ENCODE measurements around the gene VWA5B1. TPM values are rescaled to one million over a fixed set of nuclear protein-coding genes. Genes with fewer than 3 reads are reported as not detected.

Gene VWA5B1
- total and polyA plus RNA-seq, 2 of the 8 experiments (the other 6 are each of a cell fraction or from before 2014, with no cell fraction given) = 0.54 to 2.3 TPM

DNA sequence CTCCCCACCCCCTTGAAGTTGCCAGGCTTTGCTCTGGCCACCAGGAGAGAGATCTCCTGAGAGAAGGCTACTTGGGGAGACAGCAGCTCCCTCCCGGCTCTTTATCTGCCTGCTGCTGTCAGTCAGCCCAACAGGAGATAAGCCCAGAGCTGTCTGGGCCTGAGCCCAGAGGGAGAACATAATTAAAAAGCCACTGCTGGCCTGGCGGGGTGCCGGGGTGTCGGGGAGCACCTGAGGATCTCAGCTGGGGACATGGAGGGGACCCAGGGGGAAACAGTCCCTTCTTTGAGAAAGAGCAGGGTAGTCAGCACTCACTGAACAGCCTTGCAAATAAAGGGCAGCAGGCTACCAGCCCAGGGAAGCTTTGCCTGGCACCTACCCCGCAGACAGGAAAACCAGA, 17.9 kb downstream of the VWA5B1 start:
- CTCF ChIA-PET (ENCODE audit: partially characterized antibody) = interaction anchor here (1.0 to 1.2 kb wide), 2 partner anchors 55 to 390 kb away, joined by 3 read pairs; no protein-coding TSS in a partner anchor
- no peak overlapping the region for H2BK120ac ChIP-seq (replicated peaks; ENCODE audit: low read depth, low read length)
- FAIRE-seq (no peak), DNase-seq (ENCODE audit: low read depth in 1 of 2, low spot score in 2 of 2) (no peak)
- no peak overlapping the region for H3K9ac ChIP-seq (replicated peaks in 1 of 4; ENCODE audit: extremely low read depth in 1 of 4, low read depth in 3 of 4, low read length in 3 of 4)
- no peak overlapping the region for H3K4me3 ChIP-seq (ENCODE audit: extremely low read depth in 1 of 4, insufficient read depth in 2 of 4, low read depth in 3 of 4, low read length in 4 of 4)
- no peaks in the 10 kb centered on the region for H3K79me1 ChIP-seq (ENCODE audit: low read depth, low read length)
- H3K23me2 ChIP-seq (ENCODE audit: low read depth, low read length) = no peaks in the 10 kb centered on the region
- no peak overlapping the region for H3K14ac ChIP-seq (ENCODE audit: insufficient read length)
- no peaks in the 10 kb centered on the region for H3K36me3 ChIP-seq (ENCODE audit: control insufficient read depth in 2 of 4, insufficient read depth in 4 of 4, low read length in 3 of 4)
- H2AFZ ChIP-seq (ENCODE audit: low read length) = no peak overlapping the region
- TF ChIP-seq, protein P1, sequence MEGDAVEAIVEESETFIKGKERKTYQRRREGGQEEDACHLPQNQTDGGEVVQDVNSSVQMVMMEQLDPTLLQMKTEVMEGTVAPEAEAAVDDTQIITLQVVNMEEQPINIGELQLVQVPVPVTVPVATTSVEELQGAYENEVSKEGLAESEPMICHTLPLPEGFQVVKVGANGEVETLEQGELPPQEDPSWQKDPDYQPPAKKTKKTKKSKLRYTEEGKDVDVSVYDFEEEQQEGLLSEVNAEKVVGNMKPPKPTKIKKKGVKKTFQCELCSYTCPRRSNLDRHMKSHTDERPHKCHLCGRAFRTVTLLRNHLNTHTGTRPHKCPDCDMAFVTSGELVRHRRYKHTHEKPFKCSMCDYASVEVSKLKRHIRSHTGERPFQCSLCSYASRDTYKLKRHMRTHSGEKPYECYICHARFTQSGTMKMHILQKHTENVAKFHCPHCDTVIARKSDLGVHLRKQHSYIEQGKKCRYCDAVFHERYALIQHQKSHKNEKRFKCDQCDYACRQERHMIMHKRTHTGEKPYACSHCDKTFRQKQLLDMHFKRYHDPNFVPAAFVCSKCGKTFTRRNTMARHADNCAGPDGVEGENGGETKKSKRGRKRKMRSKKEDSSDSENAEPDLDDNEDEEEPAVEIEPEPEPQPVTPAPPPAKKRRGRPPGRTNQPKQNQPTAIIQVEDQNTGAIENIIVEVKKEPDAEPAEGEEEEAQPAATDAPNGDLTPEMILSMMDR (IDR thresholded peaks at IDR 0.05; ENCODE audit: control extremely low read depth in 1 of 3, insufficient read depth in 1 of 3, low read depth in 1 of 3, low read length in 3 of 3) = no peak
- no peak for TF ChIP-seq JUN (IDR thresholded peaks at IDR 0.05; ENCODE audit: low read depth, low read length)
- H2BK12ac ChIP-seq (ENCODE audit: low read depth, low read length) = no peak overlapping the region
- no peak overlapping the region for H3K18ac ChIP-seq (ENCODE audit: extremely low read depth, low read length)
- POLR2A ChIA-PET (ENCODE audit: partially characterized antibody) = no interaction called here
- H3K4me2 ChIP-seq (ENCODE audit: insufficient read depth in 1 of 2, low read depth in 2 of 2, low read length in 2 of 2) = no peak overlapping the region
- 80% methylated on average over 5 of the region's 5 CpGs; no CpG with 5 or more reads in 1 of the 2 experiments for WGBS, 2 experiments (ENCODE audit: extremely low coverage in 1 of 2, insufficient coverage in 1 of 2, insufficient read length in 1 of 2, insufficient replicate concordance in 2 of 2, low coverage in 1 of 2, low lambda C conversion rate in 2 of 2, missing lambda C conversion rate in 1 of 2)
- H3K9me3 ChIP-seq (ENCODE audit: insufficient read depth in 2 of 2, low read depth in 1 of 2, low read length in 1 of 2) = no peaks in the 10 kb centered on the region
- H3K4ac ChIP-seq (replicated peaks; ENCODE audit: insufficient read length, low read depth, low read length) = no peak overlapping the region
- no peak overlapping the region for H3K27ac ChIP-seq (ENCODE audit: low read depth, low read length)
- H4K8ac ChIP-seq (ENCODE audit: extremely low read depth, insufficient read depth, low read length) = no peak overlapping the region
- no peak overlapping the region for H4K5ac ChIP-seq (ENCODE audit: insufficient read length, low read depth, low read length)
- no peak overlapping the region for H3K56ac ChIP-seq (replicated peaks; ENCODE audit: insufficient read length, low read depth, low read length)
- H3K23ac ChIP-seq (ENCODE audit: insufficient read length) = no peak overlapping the region
- no peak overlapping the region for H2BK15ac ChIP-seq (ENCODE audit: low read length)
- no peak overlapping the region for H4K91ac ChIP-seq (replicated peaks; ENCODE audit: insufficient read length, low read length)
- no peak overlapping the region for H2BK20ac ChIP-seq (ENCODE audit: low read length)
- H2BK5ac ChIP-seq (ENCODE audit: low read depth, low read length) = no peak overlapping the region
- no peak overlapping the region for H2AK5ac ChIP-seq (ENCODE audit: low read depth, low read length)
- peaks cover 1 to 2% of the 10 kb centered on the region in 2 experiments for H4K20me1 ChIP-seq (replicated peaks in 1 of 2; ENCODE audit: control insufficient read depth in 1 of 2, insufficient read depth in 2 of 2, low read length in 2 of 2)
- H3K4me1 ChIP-seq (replicated peaks in 1 of 4; ENCODE audit: control insufficient read depth in 3 of 4, insufficient read depth in 4 of 4, low read length in 3 of 4) = no peaks in the 10 kb centered on the region
- H3K27me3 ChIP-seq (replicated peaks in 1 of 4; ENCODE audit: control insufficient read depth in 3 of 4, extremely low read depth in 1 of 4, insufficient read depth in 3 of 4, low read length in 3 of 4) = no peaks in the 10 kb centered on the region; a peak in 2 of 7 replicates
- no peaks in the 10 kb centered on the region for H3K79me2 ChIP-seq (ENCODE audit: control insufficient read depth in 1 of 2, insufficient read depth in 2 of 2, low read length in 2 of 2)

Measured in H1 (cell line).